AG04449 (cell line): Measurements from ENCODE around the gene WTAP.
A peak's percentile ranks its signal among the peaks of the same experiment; 100 is the strongest.

Source experiments
- CTCF ChIA-PET: fragments of 350-600 bp; formaldehyde crosslinking; extraction: SDS; loops from one replicate; lab custom pipeline; 2021; ENCODE audit warnings: antibody characterized with exemption; lab: Yijun Ruan, JAX
- POLR2A ChIA-PET: fragments of 400-600, 350-600 bp; formaldehyde crosslinking; extraction: SDS; loops from one replicate; lab custom pipeline; 2020; ENCODE audit warnings: antibody characterized with exemption, inconsistent platforms; lab: Yijun Ruan, JAX
- DNase-seq: peaks from one replicate; pipeline ENCODE4 v3.0.0-alpha.2; 2010; ENCODE audit warnings: low read depth, low spot score
- H3K4me3 ChIP-seq: 2 replicates; pipeline ENCODE4 v1.5.1; 2011; ENCODE audit warnings: low read depth, mild to moderate bottlenecking, control low read depth, low read length
- CTCF ChIP-seq: IDR thresholded peaks from one replicate; pipeline ENCODE4 v1.5.1; 2011; ENCODE audit warnings: mild to moderate bottlenecking, moderate library complexity, low read length, control low read depth, inconsistent platforms; ENCODE audit not compliant: insufficient read depth; ENCODE audit errors: missing control alignments

The WTAP gene

GRCh38 chr6:159800141-159800865 is 73.0 kb downstream of the WTAP start, which contains the start of gene PNLDC1:
TSS of gene PNLDC1 (plus strand) at chr6:159800276. CDS start at chr6:159800308, 32 bp downstream.
- ChIA-PET POLR2A (interaction anchor here (1.3 kb wide), 1 partner anchor 10 kb away, joined by 5 read pairs; the partner anchor contains the start of gene MRPL18), CTCF (interaction anchor here (1.6 kb wide), 1 partner anchor 10 kb away, joined by 3 read pairs; the partner anchor contains the start of gene MRPL18)
- TF ChIP-seq CTCF = no peak
- DNase-seq = no peak
- peak within 1 kb of the TSS; percentile 23 for H3K4me3 ChIP-seq

GRCh38 chr6:159801935-159802334 is 74.6 kb downstream of the WTAP start:
- TF ChIP-seq CTCF = no peak
- no peak for DNase-seq
- POLR2A ChIA-PET = interaction anchor here (0.7 kb wide), 1 partner anchor 154 kb away, joined by 4 read pairs; no protein-coding TSS in a partner anchor
- CTCF ChIA-PET = interaction anchor here (1.6 kb wide), 1 partner anchor 12 kb away, joined by 3 read pairs; the partner anchor contains the start of gene MRPL18
- H3K4me3 ChIP-seq = no peak overlapping the region

- ChIA-PET CTCF (no interaction called here), POLR2A (no interaction called here)
- H3K4me3 ChIP-seq = no peak overlapping the region
- no peak for DNase-seq
- TF ChIP-seq CTCF = no peak
These were observed 77.2 kb downstream of the WTAP start for GRCh38 chr6:159804504-159804903.

GRCh38 chr6:159805440-159806020 is 78.2 kb downstream of the WTAP start:
- no peak overlapping the region for H3K4me3 ChIP-seq
- CTCF ChIA-PET = interaction anchor here (1.2 to 1.5 kb wide), 2 partner anchors 16 to 138 kb away, joined by 3 read pairs; no protein-coding TSS in a partner anchor
- no peak for DNase-seq
- POLR2A ChIA-PET = no interaction called here
- TF ChIP-seq CTCF = no peak
